HL-60 (cell line): Measurements from ENCODE around the gene LRRC1.

ENCODE experiments used
- CTCF ChIP-seq: IDR thresholded peaks from one replicate; pipeline ENCODE4 v1.5.1; 2011; ENCODE audit warnings: low read length, control low read depth, inconsistent platforms; ENCODE audit not compliant: insufficient read depth
- GABPA ChIP-seq: IDR thresholded peaks from 2 replicates; pipeline ENCODE4 v1.6.1; 2012; ENCODE audit warnings: low read depth
- POLR2AphosphoS5 ChIP-seq: IDR thresholded peaks from 2 replicates; pipeline ENCODE4 v1.6.1; 2012; ENCODE audit warnings: low read depth
- REST ChIP-seq: IDR thresholded peaks from 2 replicates; pipeline ENCODE4 v1.6.1; 2012; ENCODE audit warnings: low read depth; ENCODE audit not compliant: insufficient replicate concordance

- TF ChIP-seq CTCF (no peak), POLR2AphosphoS5 (no peak), REST (no peak), GABPA (no peak)
Measured at GRCh38 chr6:53913286-53913685, 118.5 kb downstream of the LRRC1 start.
